ENCODE data around the gene TBC1D2.
"Not testable (repeated sequence)": the region's sequence is repeated elsewhere in the genome, so short reads cannot be mapped to it uniquely, and the experiment has no call there.

Gene TBC1D2

DNA sequence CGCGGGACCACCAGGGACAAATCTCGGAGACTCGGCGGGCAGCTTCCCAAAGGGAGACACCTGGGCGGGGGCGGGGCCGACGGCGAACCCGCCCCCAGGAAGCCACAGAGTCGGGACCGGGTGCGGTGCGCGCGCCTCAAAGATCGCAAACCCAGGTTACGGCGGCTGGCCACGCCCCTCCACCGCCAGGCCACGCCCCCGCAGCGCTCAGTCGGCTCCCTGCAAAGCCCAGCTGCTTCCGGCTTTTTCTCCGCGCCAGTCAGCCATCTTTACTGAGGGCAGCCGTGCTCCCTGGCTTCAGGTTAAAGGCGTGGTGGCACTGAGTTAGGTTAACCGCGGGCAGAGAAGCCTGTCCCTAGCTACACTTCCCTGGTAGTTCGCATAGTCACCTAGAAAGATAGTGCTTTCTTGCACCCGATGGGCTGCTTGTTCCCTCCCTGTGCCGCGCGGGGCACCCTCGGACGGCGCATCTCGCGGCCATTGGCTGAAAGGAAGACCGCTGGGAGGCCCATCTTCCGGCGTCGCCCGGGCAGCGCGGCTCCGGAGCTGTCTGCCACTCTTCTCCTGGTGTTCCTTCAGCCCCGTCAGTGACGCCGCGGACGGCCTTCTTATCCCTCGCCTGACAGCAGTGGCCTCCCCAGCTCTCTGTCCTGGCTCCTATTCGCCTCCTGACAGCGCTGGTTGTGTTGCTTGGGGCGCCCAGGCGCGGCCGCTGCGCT lies at the start of gene TBC1D2:
TBC1D2 (minus strand) TSS at position 72 of the 719 bp plus-strand sequence. CDS start 108 bp downstream, outside the sequence.
- peak; percentile 82 for DNase-seq

GRCh38 chr9:98304381-98304780 lies 48.9 kb upstream of the TBC1D2 start:
- DNase-seq = no peak

GRCh38 chr9:98303633-98304125 lies 48.2 kb upstream of the TBC1D2 start:
- DNase-seq = no peak

GRCh38 chr9:98302938-98303632 lies 47.6 kb upstream of the TBC1D2 start:
- no peak for DNase-seq

DNA sequence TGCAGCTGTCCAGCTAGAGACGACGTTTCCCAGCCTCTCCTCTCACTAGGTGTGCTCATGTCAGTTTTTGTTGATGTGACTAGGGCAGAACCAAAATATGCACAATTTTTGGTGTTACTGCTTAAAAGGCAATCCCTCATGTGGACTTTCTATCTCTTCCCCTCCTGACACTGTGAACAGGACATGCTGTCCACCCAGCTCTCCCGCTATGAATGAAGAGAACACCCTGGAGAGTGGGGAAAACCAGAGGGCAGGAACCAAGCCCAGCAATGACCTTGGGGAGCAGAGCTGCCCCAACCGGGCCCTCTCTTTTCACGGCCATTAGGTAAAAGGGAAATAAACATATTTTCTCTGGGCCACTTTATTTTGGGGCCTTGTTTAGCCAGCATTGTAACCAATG lies 46.7 kb upstream of the TBC1D2 start:
- DNase-seq = no peak

DNA sequence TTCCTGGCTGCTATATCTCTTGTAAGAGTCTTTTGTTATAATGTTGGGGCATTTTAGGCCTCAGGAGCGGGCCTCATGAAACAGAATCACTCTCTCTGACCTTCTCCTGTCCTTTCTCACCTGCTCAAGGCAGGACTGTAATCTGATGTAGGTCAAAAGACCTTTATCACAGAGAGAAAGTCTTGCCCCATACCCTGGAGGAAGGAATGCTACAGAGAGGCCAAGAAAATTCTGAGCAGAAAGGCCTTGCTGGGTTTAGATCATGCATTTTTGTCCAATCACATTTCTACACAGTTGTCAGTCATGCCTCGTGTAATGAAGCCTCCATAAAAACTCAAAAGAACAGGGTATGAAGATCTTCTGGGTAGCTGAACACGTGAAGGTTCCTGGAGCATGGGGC lies 45.2 kb upstream of the TBC1D2 start:
- no peak for DNase-seq

GRCh38 chr9:98298476-98298875 lies 43.0 kb upstream of the TBC1D2 start:
- no peak for DNase-seq

DNA sequence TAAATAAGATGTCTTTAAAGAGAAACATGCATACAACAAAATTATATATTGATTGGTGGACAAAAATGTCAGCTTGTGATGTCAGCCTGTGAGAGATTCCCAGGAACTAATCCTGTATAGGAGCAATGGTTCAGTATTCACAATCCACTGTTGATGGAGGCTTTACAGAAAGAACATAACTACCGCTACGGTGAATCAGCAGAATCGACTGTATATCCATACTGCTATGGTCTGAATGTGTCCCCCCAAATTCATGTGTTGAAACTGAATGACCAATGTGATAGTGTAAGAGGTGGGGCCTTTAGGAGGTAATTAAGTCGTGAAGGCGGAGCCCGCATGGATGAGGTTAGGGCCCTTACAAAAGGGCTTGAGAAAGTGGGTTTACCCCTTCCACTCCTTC lies 40.4 kb upstream of the TBC1D2 start:
- no peak for DNase-seq

DNA sequence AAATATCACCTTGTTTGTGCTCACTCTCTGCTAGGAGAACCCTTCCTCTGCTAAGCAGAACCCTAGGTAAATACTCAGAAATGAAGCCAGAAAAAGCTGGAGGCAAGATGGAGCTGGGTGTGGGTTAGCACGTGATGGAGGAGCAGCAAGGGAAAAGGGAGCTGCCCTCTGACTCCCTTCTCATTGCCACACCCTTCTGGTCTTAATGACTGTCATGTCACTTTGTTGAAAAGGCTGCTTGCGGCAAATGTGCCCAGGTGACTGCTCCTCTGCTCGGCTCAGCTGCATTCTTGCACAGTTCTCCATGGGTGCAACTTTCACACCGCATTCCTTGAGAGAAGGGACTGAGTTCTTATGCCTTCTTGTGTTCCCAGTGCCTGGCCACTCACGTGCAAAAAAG lies 36.4 kb upstream of the TBC1D2 start:
- DNase-seq = no peak

DNA sequence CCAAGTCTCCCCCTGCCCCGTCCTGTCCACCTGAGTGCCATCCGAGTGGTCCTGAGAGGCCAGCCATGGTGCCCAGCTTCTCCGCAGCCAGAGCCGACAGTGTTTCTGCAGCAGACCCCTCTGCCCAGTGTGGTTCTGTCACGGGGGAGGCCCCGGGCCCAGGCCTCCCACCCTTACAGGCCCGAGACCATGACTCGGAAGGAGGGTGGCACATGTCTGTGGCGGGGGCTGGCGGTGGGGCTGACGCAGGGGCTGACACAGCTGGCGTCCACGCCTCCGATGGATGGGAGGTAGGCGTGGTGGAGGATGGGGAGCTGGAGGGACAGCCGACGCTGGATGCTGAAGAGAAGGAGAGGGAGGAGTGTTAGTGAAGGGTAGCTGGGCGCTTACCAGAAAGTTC lies 35.0 kb upstream of the TBC1D2 start:
- no peak for DNase-seq

- no peak for DNase-seq
Observed at GRCh38 chr9:98289614-98290201, 34.3 kb upstream of the TBC1D2 start.

DNA sequence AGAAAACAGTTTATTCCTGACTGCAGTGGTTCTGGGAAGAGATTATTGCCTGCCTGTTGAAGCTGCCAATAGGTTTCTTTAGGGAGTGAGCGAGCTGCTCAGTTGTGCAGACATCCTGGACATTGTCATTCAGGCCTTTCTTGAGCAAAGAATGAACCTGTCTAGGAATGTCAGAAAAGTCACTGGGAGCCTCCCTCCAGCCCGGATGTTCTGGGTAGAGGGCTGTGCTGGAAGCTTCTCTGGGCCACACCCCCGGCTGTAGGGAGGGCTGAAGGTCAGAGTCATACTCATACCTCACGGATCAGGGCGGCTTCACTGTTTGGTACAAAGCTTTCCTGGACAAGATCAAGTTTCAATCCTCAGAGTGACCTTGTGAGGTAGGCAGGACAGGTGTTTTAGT lies 33.4 kb upstream of the TBC1D2 start:
- DNase-seq = no peak

- no peak for DNase-seq
Observed at GRCh38 chr9:98287384-98287783, 31.9 kb upstream of the TBC1D2 start.

DNA sequence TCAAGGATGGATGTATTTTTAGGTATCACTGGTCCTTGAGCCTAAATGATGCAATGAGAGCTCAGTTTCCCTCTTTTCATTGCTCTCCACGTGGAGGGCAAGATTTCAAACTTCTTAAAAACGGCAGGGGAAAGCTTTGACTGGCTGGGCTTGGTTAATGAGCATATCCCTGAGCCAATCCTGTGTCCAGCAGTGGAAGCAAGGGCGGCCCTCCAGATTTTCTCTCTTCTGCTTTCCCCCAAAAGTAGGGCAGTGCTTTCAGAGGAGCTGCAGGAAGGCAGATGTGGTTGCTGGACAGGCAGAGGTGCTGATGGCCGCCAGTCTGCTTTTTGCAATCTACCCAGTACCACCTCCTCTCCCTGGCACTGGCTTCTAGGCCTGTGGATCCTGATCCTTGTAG lies 30.0 kb upstream of the TBC1D2 start:
- DNase-seq = no peak

GRCh38 chr9:98284754-98285153 lies 29.3 kb upstream of the TBC1D2 start:
- DNase-seq = no peak

- not testable (repeated sequence) for DNase-seq
Observed at GRCh38 chr9:98283143-98283542, 27.7 kb upstream of the TBC1D2 start.

- no peak for DNase-seq
Observed at GRCh38 chr9:98281281-98281680, 25.8 kb upstream of the TBC1D2 start.

- no peak for DNase-seq
Observed at GRCh38 chr9:98280574-98280973, 25.1 kb upstream of the TBC1D2 start.

DNA sequence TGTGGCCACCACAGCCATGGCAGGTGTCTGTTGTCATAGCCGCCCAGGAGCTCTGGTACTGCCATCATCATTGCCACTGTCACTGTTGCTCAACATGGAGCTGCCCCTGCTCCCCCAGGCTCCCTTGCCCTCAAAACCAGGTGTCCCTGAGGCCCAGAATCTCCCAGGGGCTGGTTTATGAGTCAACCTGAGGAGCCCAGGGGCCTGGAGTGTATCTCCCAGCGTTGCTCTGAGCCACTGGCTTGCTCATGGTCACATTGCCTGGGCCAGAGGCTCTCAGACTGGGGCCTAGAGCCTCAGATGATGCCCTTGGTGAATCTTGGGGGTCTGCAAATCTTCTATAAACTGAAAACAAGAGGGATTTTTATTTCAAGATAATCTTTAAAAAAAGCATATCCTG lies 24.7 kb upstream of the TBC1D2 start:
- DNase-seq = no peak

GRCh38 chr9:98276907-98277469 lies 21.5 kb upstream of the TBC1D2 start:
- DNase-seq = no peak

GRCh38 chr9:98275159-98275558 lies 19.7 kb upstream of the TBC1D2 start:
- no peak for DNase-seq

DNA sequence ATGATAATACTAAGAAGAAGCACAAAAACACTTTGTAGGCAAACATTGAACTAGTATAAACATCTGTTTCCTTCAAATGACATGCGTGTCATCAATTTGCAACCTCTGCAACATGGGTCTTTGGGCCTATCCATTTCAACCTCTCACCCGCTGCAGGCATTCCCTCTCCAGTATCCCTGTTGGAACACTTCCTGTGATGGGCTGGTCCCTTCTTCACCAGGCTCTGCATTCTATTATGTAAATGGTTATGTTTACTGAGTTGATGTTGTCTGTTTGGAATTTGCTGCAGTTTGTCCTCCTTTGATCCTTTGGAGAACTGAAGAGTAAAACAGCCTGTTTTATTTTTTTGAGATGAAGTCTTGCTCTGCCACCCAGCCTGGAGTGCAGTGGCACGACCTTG lies 16.6 kb upstream of the TBC1D2 start:
- DNase-seq = no peak

- DNase-seq = no peak
Observed at GRCh38 chr9:98271479-98271878, 16.0 kb upstream of the TBC1D2 start.

GRCh38 chr9:98270284-98270683 lies 14.8 kb upstream of the TBC1D2 start:
- not testable (repeated sequence) for DNase-seq

All from NCI-H2107 (cell line).